ENCODE results near the gene CUEDC1. TPM values are rescaled to one million over a fixed set of nuclear protein-coding genes. Genes with fewer than 3 reads are reported as not detected.

Gene CUEDC1
- total and polyA plus RNA-seq, 8 donors, result 16.5 to 30.4 (median 21.7) TPM

DNA sequence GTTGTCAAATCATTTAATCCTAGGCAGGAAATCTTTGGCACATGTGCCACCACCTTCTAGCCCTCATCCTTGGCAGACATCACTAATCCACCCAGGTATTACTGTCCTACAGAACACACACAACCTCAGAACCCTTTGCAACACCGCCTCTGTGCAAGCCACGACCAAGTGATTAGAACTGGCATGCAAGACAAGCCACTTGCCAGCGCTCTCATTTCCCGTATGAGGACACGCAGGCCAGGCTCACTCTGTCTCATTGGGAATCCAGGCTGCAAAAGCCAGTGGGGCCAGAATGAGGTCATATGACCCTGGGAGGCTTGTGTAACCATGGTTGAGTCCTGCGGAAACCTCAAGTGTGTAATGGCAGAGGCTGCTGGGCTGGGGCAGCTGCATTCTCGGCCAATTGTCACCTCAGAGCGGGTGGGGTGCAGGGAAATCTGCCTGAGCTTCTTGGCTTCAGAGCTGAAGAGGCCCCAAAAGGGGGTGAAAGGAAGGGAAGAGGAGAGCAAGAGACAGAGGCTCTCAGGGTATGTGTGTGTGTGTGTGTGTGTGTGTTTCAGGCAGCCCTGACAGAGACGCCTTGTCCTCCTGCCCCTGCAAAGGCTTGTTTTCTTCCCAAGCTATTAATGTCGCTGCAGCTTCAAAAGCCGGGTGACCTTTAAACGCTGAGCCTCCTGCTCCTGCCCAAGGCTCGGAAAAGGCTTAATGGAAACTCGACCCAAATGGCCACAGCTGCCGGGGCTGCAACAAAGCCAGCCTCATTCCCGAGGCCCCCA is 62.2 kb downstream of the CUEDC1 start:
- FAIRE-seq, result peak; percentile 34
- 7 to 14% methylated on average over 16 of the region's 16 CpGs for WGBS, 2 donors
- peak; percentile 81 to 95 (median 91) for DNase-seq
- intact Hi-C loops (cut with DNase I), result loop anchor here in 1 of 3 donors (10.0 kb wide), 1 partner anchor 62 kb away; the partner anchor contains the start of gene CUEDC1
- peak overlapping the region; percentile 85 to 96 (median 95) for H3K27ac ChIP-seq
- H3K27me3 ChIP-seq, result no peaks in the 10 kb centered on the region
- TF ChIP-seq CTCF (IDR thresholded peaks at IDR 0.05), result no peak
- peak; percentile 72 to 84 (median 76) for ATAC-seq
- no peaks in the 10 kb centered on the region for H3K9me3 ChIP-seq
- peak overlapping the region in 3 of 4 donors; percentile 5 to 33 (median 32) for H3K4me3 ChIP-seq
- no peaks in the 10 kb centered on the region for H3K36me3 ChIP-seq
- H3K4me1 ChIP-seq, result peaks cover 62 to 68% (median 66%) of the 10 kb centered on the region in 3 donors

DNA sequence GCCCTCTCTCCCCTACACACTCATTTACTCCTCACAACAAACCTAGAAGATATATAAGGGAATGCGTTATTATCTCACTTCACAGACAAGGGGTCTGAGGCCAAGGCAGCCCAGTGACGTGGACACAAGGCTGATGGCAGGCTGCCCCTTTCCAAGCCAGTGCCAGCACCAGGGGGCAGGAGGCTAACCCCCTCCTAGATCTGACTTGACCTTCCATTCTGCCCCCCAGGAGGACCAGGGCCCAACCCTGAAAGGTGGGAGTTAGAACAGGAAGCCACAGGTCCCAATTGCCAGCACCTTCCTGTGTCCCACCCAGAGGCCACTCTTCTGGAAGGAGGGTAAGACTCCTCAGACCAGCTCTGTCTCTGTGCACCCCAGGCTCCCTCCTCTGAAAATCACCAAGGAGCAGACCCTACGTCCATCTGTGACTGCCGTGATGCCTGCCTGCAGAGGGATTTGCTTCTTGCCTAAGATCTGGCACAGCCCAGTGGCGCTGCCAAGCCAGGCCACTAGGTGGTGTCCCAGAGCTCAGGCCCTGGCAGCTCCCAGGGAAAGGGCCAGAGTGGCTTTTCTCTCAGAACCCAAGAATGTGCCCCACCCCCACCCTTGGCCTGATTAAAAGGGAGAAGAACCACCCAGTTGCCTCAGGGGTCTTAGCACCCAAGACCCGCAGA is 62.9 kb downstream of the CUEDC1 start:
- FAIRE-seq (no peak), ATAC-seq (peak; percentile 42 to 72 (median 64)), DNase-seq (peak; percentile 82 to 96 (median 93))
- no peaks in the 10 kb centered on the region for H3K9me3 ChIP-seq
- H3K4me1 ChIP-seq, result peaks cover 62 to 68% (median 66%) of the 10 kb centered on the region in 3 donors
- TF ChIP-seq CTCF (IDR thresholded peaks at IDR 0.05), result peak; percentile 89 to 98 (median 95)
- intact Hi-C loops (cut with DNase I), result loop anchor here in 1 of 3 donors (10.0 kb wide), 1 partner anchor 63 kb away; the partner anchor contains the start of gene CUEDC1
- H3K36me3 ChIP-seq, result no peaks in the 10 kb centered on the region
- peak overlapping the region; percentile 85 to 96 (median 95) for H3K27ac ChIP-seq
- WGBS, 2 donors, result 28 to 34% methylated on average over 6 of the region's 6 CpGs
- no peak overlapping the region for H3K4me3 ChIP-seq
- H3K27me3 ChIP-seq, result no peaks in the 10 kb centered on the region

DNA sequence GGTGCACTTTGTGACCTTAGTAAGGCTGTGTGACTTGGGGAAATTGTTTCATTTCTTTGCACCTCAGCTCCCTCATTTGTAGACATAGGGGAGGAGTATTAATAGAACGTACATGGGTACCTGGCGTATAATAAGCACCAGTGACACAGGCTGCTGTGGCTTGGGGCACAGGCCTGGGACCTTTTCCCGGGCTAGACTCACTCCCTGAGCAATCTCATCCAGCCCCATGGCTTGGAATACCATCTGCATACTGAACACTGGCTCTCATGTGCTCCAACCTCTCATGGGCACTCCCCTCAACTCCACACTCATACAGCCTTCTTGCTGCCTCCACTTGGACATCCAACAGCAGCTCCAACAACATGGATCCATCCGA is 64.4 kb downstream of the CUEDC1 start:
- intact Hi-C loops (cut with DNase I), result loop anchor here in 1 of 3 donors (10.0 kb wide), 1 partner anchor 64 kb away; the partner anchor contains the start of gene CUEDC1
- no peak for DNase-seq
- no peak for FAIRE-seq

More for the DNA sequence above, 64.4 kb downstream of the CUEDC1 start:
- no peaks in the 10 kb centered on the region for H3K27me3 ChIP-seq
- H3K36me3 ChIP-seq, result no peaks in the 10 kb centered on the region
- H3K4me1 ChIP-seq, result peaks cover 61 to 65% (median 64%) of the 10 kb centered on the region in 3 donors
- H3K27ac ChIP-seq, result peak overlapping the region; percentile 77 to 96 (median 95)
- peak in 1 of 4 donors; percentile 2 for ATAC-seq
- whole genome bisulfite sequencing, 2 donors, result 57 to 66% methylated on average over 4 of the region's 4 CpGs
- H3K9me3 ChIP-seq, result no peaks in the 10 kb centered on the region
- no peak for TF ChIP-seq CTCF (IDR thresholded peaks at IDR 0.05)
- no peak overlapping the region for H3K4me3 ChIP-seq
